BE2C (cell line): Measurements from ENCODE around the gene RFC3. TPM values are rescaled to one million over a fixed set of nuclear protein-coding genes. Genes with fewer than 3 reads are reported as not detected.
A peak's percentile ranks its signal among the peaks of the same experiment; 100 is the strongest.

ENCODE experiments used
- DNase-seq: peaks from one replicate; pipeline ENCODE4 v3.0.0-alpha.2; 2020
- H3K27me3 ChIP-seq: fragments of 250-450 bp; sonication (Bioruptor Pico); 2 replicates; pipeline ENCODE4 v1.5.1; 2020; ENCODE audit warnings: mild to moderate bottlenecking
- H3K36me3 ChIP-seq: fragments of 250-450 bp; sonication (Bioruptor Pico); 2 replicates; pipeline ENCODE4 v1.5.1; 2020; ENCODE audit warnings: mild to moderate bottlenecking
- H3K4me1 ChIP-seq: fragments of 250-450 bp; sonication (Bioruptor Pico); 2 replicates; pipeline ENCODE4 v1.5.1; 2020
- H3K4me3 ChIP-seq: 2 replicates; pipeline ENCODE4 v1.5.1; 2011; ENCODE audit warnings: low read depth, low read length
- H3K9me3 ChIP-seq: fragments of 250-450 bp; sonication (Bioruptor Pico); 2 replicates; pipeline ENCODE4 v1.5.1; 2020
- CTCF ChIP-seq: IDR thresholded peaks from 2 replicates; pipeline ENCODE4 v1.5.1; 2012; ENCODE audit warnings: mild to moderate bottlenecking, low read depth, low read length
- polyA plus RNA-seq: library from polyadenylated mRNA; unstranded; fragments of >200 nt; gene quantifications from one replicate; pipeline ENCODE4 v1.2.1, GENCODE V29; 2012; ENCODE audit warnings: low read depth, missing spikeins; ENCODE audit not compliant: insufficient read length, insufficient read depth

Gene RFC3
- polyA plus RNA-seq: 25.6 TPM

- Histone ChIP-seq H3K9me3 (no peaks in the 10 kb centered on the region), H3K4me1 (no peaks in the 10 kb centered on the region), H3K4me3 (peak within 1 kb of the TSS; percentile 98), H3K27me3 (no peaks in the 10 kb centered on the region), H3K36me3 (peaks cover 28% of the 10 kb centered on the region)
- no peak for TF ChIP-seq CTCF
- DNase-seq: peak; percentile 96
Observed at GRCh38 chr13:33817901-33818706, at the start of gene RFC3. RFC3 (plus strand) TSS chr13:33818149; CDS start chr13:33818179, 30 bp downstream.

GRCh38 chr13:33771296-33771695 is 46.7 kb upstream of the RFC3 start:
- Histone ChIP-seq H3K27me3 (no peaks in the 10 kb centered on the region), H3K36me3 (no peaks in the 10 kb centered on the region), H3K9me3 (no peaks in the 10 kb centered on the region), H3K4me3 (no peak overlapping the region), H3K4me1 (no peaks in the 10 kb centered on the region)
- no peak for TF ChIP-seq CTCF
- no peak for DNase-seq

- H3K9me3 ChIP-seq: no peaks in the 10 kb centered on the region
- TF ChIP-seq CTCF: no peak
- no peaks in the 10 kb centered on the region for H3K4me1 ChIP-seq
- DNase-seq: no peak
- H3K27me3 ChIP-seq: no peaks in the 10 kb centered on the region
- H3K36me3 ChIP-seq: no peaks in the 10 kb centered on the region
- no peak overlapping the region for H3K4me3 ChIP-seq
Observed at GRCh38 chr13:33773790-33774462, 44.0 kb upstream of the RFC3 start.

- no peaks in the 10 kb centered on the region for H3K36me3 ChIP-seq
- no peak for TF ChIP-seq CTCF
- no peak overlapping the region for H3K4me3 ChIP-seq
- no peaks in the 10 kb centered on the region for H3K4me1 ChIP-seq
- no peaks in the 10 kb centered on the region for H3K9me3 ChIP-seq
- no peaks in the 10 kb centered on the region for H3K27me3 ChIP-seq
- DNase-seq: no peak
Observed at GRCh38 chr13:33775339-33776108, 42.4 kb upstream of the RFC3 start.

GRCh38 chr13:33776239-33776881 is 41.6 kb upstream of the RFC3 start:
- H3K27me3 ChIP-seq: no peaks in the 10 kb centered on the region
- no peak for DNase-seq
- H3K4me1 ChIP-seq: no peaks in the 10 kb centered on the region
- H3K9me3 ChIP-seq: no peaks in the 10 kb centered on the region
- TF ChIP-seq CTCF: no peak
- no peak overlapping the region for H3K4me3 ChIP-seq
- H3K36me3 ChIP-seq: no peaks in the 10 kb centered on the region
